NCI-H128 (cell line): ENCODE measurements around the gene PLB1.

Experiments used
- DNase-seq: peaks from one replicate; lab custom pipeline; 2025; ENCODE audit not compliant: unreplicated experiment; lab: John Stamatoyannopoulos, UW

PLB1 gene, protein sequence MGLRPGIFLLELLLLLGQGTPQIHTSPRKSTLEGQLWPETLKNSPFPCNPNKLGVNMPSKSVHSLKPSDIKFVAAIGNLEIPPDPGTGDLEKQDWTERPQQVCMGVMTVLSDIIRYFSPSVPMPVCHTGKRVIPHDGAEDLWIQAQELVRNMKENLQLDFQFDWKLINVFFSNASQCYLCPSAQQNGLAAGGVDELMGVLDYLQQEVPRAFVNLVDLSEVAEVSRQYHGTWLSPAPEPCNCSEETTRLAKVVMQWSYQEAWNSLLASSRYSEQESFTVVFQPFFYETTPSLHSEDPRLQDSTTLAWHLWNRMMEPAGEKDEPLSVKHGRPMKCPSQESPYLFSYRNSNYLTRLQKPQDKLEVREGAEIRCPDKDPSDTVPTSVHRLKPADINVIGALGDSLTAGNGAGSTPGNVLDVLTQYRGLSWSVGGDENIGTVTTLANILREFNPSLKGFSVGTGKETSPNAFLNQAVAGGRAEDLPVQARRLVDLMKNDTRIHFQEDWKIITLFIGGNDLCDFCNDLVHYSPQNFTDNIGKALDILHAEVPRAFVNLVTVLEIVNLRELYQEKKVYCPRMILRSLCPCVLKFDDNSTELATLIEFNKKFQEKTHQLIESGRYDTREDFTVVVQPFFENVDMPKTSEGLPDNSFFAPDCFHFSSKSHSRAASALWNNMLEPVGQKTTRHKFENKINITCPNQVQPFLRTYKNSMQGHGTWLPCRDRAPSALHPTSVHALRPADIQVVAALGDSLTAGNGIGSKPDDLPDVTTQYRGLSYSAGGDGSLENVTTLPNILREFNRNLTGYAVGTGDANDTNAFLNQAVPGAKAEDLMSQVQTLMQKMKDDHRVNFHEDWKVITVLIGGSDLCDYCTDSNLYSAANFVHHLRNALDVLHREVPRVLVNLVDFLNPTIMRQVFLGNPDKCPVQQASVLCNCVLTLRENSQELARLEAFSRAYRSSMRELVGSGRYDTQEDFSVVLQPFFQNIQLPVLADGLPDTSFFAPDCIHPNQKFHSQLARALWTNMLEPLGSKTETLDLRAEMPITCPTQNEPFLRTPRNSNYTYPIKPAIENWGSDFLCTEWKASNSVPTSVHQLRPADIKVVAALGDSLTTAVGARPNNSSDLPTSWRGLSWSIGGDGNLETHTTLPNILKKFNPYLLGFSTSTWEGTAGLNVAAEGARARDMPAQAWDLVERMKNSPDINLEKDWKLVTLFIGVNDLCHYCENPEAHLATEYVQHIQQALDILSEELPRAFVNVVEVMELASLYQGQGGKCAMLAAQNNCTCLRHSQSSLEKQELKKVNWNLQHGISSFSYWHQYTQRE (N-terminal part only)

DNA sequence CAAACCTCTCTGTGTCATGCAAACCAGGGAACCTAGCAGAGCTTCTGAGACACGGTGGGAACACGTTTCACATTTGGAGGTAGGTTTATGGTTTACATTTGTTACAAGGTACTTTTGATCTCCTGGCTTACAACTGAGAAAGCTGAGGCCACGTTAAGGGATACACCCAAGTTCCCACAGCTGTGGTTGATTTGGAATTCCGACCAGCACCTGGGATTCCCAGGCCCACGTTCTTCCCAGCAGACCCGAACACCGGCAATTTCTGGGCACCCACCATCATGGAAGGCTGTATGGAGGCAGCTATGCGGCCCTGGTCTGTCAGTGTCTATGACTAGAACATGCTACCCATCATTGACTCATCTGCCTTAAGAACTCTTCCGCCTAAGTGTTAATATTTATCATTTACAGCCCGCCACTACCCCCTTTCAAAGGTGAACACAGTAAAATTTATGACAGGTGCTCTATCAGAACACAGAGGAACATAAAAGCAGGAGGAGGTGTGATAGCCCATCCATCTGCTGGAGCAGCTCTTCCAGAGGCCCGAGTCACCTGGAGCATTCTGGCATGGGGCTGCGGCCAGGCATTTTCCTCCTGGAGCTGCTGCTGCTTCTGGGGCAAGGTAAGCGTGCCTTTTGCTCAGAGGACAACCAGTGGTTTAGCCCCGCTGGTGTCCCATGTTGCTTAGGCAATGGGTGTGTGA lies at the start of gene PLB1:
Gene PLB1 (plus strand): TSS at position 510 of the 700 bp plus-strand sequence. CDS start 55 bp downstream, at position 565.
- DNase-seq = no peak

DNA sequence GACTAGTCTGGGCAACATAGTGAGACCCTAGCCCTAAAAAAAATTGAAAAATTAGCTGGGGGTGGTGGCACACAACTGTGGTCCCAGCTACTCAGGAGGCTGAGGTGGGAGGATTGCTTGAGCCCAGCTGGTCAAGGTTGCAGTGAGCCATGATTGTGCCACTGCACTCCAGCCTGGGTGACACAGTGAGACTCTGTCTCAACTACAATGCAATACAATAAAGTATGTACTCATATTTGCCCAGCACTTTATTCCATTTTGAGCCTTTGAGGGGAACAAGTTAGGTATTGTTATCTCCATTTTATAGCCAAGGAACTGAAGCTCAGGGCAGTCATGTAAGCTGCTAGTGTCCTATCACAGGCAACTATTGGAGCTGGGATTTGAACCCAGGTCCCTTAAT lies 49.3 kb upstream of the PLB1 start:
- no peak for DNase-seq

DNA sequence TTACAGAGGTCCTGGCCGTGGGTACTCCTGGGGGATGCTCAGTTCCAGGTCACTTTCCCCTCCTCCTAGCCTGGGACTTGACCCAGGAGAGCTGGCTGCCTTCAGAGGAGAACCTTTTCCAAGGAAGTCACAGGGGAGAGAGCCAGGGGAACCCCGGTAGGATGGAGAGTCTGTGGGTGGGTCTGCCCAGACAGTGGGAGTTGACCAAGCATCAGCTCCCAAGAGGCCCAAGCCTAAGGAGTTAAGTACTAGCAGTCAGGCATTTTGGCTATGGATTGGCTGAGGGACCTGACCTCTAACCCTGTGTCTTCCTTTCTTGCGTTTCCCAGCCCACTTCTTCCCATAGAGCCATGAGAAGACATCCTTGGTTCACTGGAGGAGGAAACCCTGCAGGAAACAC lies 48.8 kb upstream of the PLB1 start:
- no peak for DNase-seq

DNA sequence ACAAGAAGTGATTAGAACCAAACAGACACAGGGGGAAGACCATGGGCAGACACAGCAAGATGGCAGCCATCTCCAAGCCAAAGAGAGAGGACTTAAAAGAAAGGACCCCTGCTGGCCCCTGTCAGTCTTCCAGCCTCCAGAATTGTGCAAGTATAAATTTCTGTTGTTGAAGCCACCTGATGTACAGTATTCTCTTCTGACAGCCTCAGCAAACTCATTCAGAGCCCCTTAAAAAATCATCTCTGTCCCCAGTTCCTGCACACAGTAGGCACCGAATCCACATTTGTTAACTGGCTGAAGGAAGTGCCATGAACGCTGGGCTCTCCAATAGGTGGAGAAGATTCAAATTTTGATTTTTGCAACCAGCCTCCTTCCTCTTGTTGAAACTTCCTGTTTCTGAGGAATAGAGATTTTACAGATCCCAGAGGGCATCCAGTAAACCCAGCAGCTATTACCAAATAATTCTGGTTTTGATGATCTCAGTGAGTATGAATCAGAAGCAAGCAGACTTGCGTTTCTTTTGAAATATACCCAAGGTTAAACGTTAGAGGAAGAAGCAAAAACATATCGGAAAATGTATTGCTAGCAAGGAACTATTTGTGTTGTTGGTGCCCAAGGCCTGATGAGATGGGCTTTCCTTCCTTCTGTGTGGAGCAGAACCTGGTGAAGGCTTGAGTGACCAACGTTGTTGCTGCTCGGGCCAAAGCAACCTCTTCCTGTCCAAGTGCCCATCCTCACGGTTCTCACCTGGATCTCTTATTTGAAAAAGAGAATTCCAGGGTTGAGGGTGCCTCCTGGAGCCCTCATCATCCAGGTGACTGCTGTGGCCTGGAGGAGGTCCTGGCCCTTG lies 47.7 kb upstream of the PLB1 start:
- no peak for DNase-seq

DNA sequence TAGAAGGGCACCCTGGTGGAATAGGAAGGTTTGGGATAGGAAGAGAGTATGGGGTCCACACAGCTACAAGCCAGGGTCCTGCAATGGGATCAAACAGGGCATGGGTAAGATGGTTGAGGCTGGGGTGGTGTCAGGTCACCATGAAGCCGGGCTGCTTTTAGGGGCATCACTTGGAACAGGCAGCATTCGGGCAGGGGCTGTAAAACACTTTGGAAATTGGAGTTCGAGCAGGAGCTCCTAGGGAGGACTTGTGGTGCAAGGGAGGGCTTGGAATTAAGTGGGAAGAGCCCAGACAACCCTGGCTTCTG lies 47.1 kb upstream of the PLB1 start:
- no peak for DNase-seq

DNA sequence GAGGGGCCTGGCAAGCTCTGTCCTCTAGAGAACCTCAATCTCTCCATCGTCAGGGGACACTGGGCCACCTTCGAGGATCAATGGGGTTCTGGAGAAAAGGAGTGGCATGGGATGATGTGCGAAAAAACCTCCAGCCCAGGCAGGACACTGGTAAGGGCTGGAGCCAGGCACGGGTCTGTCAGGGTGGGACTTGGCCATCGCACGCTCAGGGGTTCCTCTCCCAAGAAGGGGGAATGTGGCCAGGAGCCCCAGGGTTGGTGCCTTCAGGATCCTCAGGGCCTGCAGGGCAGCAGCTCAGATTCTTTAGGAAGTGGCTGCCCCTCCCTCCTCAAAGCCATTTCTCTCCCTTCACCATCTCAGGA lies 46.8 kb upstream of the PLB1 start:
- no peak for DNase-seq

DNA sequence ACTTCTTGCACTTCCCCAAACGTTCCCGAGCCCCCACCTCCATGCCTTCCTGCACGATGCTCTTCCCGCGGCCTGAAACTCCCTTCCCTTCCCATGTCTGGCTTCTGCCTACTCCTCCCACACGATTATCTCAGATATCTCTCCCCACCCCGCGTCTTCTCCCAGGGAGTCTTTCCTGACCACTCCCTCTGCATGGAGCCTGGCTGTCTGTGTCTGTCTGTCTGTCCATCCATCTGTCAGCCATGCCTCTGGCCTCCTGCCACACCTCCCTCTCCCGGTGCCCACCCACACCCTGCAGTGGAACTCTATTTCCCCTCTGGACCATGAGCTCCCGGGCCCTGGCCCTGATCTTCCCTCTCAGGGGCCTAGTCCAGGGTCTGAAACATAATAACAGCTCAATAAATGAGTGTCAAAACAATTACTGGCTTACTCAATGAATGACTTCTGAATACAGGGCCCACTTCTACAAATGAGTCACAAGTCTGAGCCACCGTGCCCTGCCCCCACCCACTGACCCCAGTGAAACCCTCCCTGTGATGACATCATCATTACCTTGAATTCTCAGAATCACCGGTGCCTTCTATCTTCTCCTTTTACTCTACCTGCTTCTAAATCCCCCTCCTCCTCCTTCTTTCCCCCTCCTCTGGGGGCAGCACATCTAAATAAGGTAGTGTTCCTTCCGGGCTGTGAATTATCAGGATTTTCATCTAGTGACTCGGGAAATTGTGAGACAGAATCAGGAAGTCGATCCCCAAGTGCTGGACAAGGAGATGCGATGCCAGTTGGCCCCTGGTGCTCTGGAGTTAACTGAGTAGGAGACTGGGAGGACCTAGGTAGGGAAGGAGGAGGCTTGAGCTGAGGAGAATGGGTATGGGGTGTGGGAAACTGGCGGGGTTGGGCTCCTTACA lies 46.1 kb upstream of the PLB1 start:
- DNase-seq = no peak

DNA sequence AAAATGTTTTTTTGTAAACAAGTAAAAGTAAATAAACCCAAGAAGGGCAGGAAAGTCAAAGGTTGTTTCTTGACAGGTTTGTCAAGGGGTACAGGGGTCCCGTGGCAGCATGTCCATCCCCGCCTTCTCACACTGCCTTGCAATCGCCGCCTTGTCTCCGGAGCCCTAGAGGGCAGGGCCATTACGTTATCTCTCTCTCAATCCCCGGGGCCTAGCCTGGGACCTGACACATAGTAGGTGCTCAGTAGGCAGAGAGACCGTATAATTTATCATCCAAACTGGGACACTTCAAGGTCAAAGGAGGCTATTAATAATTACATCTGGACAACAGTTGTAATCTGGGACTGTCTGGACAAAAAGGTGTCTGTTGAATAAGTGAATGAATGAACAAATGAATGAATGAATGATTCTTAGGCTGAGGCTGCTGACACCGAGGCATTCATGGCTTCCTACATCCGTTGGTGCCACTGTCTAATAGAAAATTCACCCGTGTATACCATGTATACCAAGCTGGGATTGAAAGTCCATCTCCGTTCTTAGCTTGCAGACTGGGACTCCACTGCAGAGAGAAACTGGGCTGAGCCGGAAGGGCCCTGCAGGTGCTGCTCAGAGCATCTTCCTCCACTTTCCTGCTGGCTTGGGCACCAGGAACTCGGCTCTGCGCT lies 44.8 kb upstream of the PLB1 start:
- no peak for DNase-seq

DNA sequence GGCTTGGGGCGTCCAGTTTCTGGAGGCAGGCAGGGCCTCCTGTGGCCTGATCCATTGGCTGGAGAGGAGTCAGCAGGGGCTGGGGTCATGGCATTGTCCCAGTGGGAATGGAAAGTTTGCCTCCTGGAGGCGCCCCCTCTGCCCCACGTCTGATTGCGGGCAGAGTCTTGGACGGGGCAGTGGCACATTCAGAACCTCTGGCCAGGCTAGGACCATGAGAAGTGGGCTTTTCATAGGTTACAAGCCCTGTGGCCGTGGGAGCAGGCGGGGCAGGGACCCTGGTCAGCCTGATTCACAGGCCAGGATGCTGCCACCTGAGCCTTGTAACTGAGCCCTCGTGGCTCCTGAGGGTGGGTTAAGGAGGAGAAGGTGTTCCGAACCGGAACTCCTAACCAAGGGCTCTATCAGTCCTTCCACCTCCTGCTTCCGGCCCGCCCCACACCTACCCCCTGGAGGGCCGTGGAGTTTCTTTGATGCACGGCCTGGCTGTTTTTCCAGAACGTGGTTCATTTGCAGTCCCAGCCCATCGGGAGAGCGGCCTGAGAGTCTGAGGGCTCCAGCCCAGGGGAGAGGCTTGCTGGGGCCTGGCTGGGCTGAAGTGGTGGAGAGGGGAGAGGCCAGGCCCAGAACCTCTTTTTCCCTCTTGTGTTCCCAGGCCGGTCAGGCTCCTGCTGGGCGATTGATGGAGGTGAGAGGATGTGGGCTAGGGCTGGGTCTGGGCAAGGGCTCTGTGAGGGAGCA lies 43.9 kb upstream of the PLB1 start:
- DNase-seq = no peak

DNA sequence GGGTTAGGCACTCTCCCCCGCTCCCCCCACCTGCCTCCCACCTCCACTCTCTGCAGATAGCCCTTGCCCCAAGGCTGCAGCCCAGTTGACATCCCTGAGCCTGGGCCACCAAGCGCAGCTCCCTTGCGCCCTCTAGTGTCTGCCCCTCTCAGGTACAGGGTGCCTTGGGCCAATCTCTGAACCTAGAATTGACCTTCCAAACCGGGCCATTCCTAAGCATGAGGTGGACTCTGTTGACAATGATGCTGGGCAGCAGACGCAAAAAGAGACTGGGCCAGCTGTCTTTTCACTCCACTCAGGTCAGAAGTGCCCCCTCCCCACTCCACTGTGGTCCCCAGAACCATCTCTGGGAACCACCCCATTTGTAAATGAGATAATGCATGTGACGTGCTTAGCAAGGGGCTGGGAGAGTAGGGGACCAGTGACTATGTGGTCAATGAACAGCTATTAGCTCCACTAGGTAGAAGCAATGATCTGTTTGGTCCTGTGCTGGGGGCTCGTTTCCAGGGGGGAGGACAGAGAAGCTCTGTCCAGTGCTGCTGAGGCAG lies 43.3 kb upstream of the PLB1 start:
- peak; percentile 5 for DNase-seq

DNA sequence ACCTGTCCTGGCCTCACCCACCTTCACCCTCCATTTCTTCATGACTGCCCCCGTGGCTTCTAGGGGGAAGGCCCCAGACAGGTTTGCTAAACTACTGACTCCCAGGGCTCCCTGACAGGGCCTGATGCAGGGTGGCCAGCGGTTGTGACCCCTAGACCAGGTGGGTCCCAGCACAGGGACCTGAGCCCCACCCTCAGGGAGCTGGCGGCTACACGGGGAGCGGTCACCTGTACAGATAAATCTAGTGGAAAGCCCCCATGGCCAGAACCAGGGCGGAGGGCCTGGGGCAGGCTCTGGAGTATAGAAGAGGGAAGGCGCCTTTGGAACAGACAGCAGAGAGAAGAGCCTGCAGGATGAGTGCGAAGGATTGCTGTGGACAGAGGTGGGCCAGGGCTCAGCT lies 42.5 kb upstream of the PLB1 start:
- no peak for DNase-seq

DNA sequence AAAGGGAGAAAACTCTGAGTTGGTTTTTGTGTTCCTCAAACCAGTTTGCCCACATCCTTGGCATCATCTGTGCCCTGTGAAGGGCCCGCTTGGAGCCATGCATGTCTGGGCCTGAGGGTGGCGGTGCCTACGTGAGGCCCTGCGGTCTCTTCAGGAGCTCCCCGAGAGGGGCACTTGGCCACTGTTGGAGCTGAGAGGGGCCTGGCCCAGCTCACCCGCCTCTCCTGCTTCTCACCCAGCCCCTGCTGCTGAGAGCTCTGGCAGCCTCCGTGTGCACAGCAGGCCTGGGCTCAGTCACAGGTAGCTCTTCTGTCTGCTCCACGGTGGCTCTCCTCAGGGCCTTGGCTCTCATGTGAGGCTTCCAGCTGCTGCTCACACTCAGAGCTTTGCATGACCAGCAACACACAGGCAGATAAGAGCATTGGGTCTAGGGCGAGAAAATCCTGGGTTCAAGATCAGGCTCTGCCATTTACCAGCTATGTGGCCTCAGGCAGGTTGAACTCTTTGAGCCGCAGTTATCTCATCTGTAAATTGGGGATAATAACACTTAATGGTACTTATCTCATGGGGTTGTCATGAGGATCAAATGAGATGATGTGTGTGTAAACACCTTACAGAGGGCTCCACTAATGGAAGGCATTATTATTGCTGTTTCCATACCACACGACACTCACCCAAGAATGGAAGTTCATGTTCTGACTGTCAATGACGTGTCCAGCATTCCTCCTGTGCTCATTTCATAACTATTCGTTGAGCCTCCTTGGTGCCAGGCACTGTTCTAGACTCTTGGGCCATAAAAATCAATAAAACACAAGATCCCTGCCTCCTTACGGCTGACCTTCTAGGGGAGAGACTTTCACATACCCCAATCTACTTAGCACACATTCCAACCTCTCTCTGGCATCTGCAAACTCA lies 41.6 kb upstream of the PLB1 start:
- DNase-seq = no peak

DNA sequence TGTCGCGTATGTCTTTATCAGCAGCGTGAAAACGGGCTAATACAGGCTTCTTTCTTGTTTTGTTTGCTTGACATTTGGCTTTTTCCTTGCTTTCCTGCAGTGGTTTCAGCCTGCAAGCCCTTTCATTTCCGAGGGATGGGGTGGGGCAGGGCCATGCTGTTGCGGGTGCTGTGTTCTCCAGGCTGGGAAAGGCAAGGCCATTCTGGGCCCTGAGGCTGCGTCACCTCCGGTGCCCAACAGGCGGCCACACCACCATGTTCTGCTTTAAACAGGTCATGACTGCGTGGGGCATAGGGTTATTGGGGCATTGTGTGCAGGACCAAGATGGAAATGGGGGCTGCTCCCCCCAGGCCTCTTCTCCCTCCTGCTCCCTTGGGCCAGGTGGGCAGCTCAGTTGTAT lies 38.6 kb upstream of the PLB1 start:
- DNase-seq = no peak

DNA sequence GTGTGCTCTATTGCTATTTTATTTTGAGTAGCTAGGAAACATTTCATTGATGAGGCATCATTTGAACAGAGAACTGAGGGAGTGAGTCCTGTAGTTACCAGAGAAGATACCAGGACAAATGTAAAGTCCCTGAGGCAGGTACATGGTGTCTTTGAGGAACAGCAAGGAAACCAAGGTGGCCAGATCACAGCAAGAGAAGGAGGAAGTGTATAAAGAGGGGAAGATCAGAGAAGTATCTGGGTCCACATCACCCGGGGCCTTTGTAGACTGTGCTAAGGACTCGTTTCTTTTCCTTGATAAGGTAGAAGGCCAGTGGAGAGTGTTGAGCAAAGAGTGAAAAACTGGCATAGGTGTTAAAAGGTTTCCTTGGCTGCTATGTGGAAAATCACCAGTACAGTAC lies 34.8 kb upstream of the PLB1 start:
- DNase-seq = no peak

DNA sequence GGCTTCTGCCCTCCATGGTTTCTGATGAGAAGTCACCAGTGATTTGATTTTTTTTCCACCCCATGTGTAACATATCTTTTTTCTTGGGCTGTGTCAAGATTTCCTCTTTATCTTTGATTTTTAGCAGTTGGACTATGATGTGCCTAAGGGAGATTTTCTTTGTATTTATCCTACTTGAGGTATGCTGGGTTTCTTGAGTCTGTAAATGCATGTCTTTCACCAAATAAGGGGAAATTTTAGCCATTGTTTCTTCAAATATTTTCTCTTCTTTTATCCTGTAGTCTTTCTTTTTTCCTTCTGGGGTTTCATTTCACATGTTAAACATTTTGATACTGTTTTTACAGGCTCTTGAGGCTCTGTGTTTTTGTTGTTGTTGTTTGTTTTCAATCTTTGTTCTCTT lies 33.7 kb upstream of the PLB1 start:
- no peak for DNase-seq

DNA sequence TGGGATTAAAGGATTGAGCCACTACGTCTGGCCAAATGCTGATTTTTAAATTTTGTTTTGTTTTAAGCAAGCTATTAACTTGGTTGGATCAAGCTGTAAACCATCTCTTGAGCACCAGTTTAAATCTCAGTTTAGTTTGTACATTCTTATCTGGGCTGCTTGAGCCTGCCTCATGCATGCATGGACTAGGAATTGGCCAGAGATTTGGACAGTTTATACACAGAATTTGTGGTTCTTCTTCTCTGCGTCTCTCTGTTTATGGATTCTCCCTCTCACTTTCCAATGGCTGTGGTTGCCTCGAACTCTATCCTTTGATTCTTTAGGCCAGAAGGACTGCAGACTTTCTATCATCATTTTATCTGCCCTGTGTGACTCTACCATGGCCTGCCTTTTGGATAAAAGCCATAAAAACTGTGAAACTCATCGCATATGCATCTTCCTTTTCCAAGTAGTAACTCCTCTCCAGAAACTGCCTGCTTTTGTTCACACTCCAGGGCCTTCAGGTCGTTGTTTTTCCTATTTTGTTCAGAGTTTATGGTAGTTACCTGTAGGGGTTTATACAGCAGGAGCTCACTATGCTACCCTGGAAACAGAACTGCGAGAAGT lies 32.5 kb upstream of the PLB1 start:
- no peak for DNase-seq
